HCT116 (cell line): ENCODE data around the gene CLEC17A. TPM values are rescaled to one million over a fixed set of nuclear protein-coding genes. Genes with fewer than 3 reads are reported as not detected.

Experiments
- ATAC-seq: fragments of 200-7000 bp; cut with Tn5 transposase; 2 replicates; pipeline ENCODE4 v1.9.1; 2020; ENCODE audit warnings: mild to moderate bottlenecking, moderate library complexity
- BruUV-seq: library from RNA; stranded (reverse); fragments of 400-500 nt; replicated peaks from 2 replicates; lab custom pipeline; 2021; lab: Mats Ljungman, UMichigan
- CTCF ChIA-PET: fragments of 300-600 bp; sonication (Branson Sonifier 250); formaldehyde crosslinking; loops from one replicate; lab custom pipeline; 2021; ENCODE audit warnings: antibody characterized with exemption; lab: Charles Lee
- POLR2A ChIA-PET: fragments of 300-600, 350-600 bp; sonication (Branson Sonifier 250); formaldehyde crosslinking; loops from one replicate; lab custom pipeline; 2021; ENCODE audit warnings: antibody characterized with exemption; lab: Charles Lee
- RAD21 ChIA-PET, 2 experiments: fragments of 300-600 bp; sonication (Branson Sonifier 250); formaldehyde crosslinking; loops; one replicate each; lab custom pipeline; 2023; ENCODE audit warnings: low total read pairs in 2 of 2; ENCODE audit not compliant: uncharacterized antibody in 2 of 2, unreplicated experiment in 2 of 2, low non-redundant PET in 1 of 2; lab: Charles Lee
- DNase-seq: peaks from one replicate; pipeline ENCODE4 v3.0.0-alpha.2; 2010; ENCODE audit warnings: low read depth, low spot score
- H2AFZ ChIP-seq: fragments of 200-600 bp; shearing (Covaris generic), sonication (generic); 2 replicates; pipeline ENCODE4 v1.6.1; 2017; ENCODE audit warnings: low read depth, mixed run types, mixed read lengths, antibody characterized with exemption, low read length; ENCODE audit not compliant: poor library complexity, severe bottlenecking
- H3K27ac ChIP-seq: 2 replicates; pipeline ENCODE4 v1.5.1; 2012; ENCODE audit warnings: low read depth, low read length
- H3K27me3 ChIP-seq: fragments of 200-600 bp; sonication (generic); 2 replicates; pipeline ENCODE4 v1.6.1; 2016; ENCODE audit warnings: mixed run types, low read length, mixed read lengths; ENCODE audit not compliant: insufficient read depth
- H3K36me3 ChIP-seq, 2 experiments: fragments of 200-500 bp in 1 of 2; fragments of 200-600 bp in 1 of 2; sonication (Bioruptor generic) in 1 of 2; sonication (generic) in 1 of 2; 2 replicates each; pipeline versions ENCODE4 v1.5.1 to v1.6.1; 2014 to 2016; ENCODE audit warnings: low read length in 2 of 2, inconsistent platforms in 1 of 2, mixed read lengths in 1 of 2, mixed run types in 1 of 2; ENCODE audit not compliant: insufficient read depth in 2 of 2, control insufficient read depth in 1 of 2
- H3K4me1 ChIP-seq, 2 experiments: fragments of 200-600 bp in 1 of 2; sonication (generic) in 1 of 2; 2 replicates each; pipeline versions ENCODE4 v1.5.1 to v1.6.1; 2012 to 2017; ENCODE audit warnings: low read length in 2 of 2, inconsistent platforms in 1 of 2, mild to moderate bottlenecking in 1 of 2, mixed read lengths in 1 of 2, mixed run types in 1 of 2, moderate library complexity in 1 of 2; ENCODE audit not compliant: insufficient read depth in 2 of 2, control insufficient read depth in 1 of 2
- H3K4me2 ChIP-seq: fragments of 200-600 bp; sonication (generic); 2 replicates; pipeline ENCODE4 v1.6.1; 2017; ENCODE audit warnings: mixed run types, low read length, mixed read lengths
- H3K4me3 ChIP-seq, 2 experiments: fragments of 200-600 bp in 1 of 2; sonication (generic) in 1 of 2; replicated peaks in 1 of 2; 2 replicates each; pipeline ENCODE4 v1.5.1; 2011 to 2016; ENCODE audit warnings: low read length in 2 of 2, control low read depth in 1 of 2, low read depth in 1 of 2, mild to moderate bottlenecking in 1 of 2, mixed read lengths in 1 of 2, mixed run types in 1 of 2
- H3K79me2 ChIP-seq: fragments of 200-600 bp; sonication (generic); 2 replicates; pipeline ENCODE4 v1.6.1; 2017; ENCODE audit warnings: mild to moderate bottlenecking, mixed run types, low read length, moderate library complexity, mixed read lengths; ENCODE audit not compliant: insufficient read depth
- H3K9ac ChIP-seq: fragments of 200-600 bp; sonication (generic); 2 replicates; pipeline ENCODE4 v1.6.1; 2016; ENCODE audit warnings: low read length, mixed read lengths
- H3K9me2 ChIP-seq: fragments of 200-600 bp; sonication (generic), shearing (Covaris generic); 2 replicates; pipeline ENCODE4 v1.6.1; 2017; ENCODE audit warnings: mixed run types, mild to moderate bottlenecking, moderate library complexity; ENCODE audit not compliant: insufficient read depth
- H3K9me3 ChIP-seq, 2 experiments: fragments of 200-500 bp in 1 of 2; fragments of 200-600 bp in 1 of 2; sonication (Bioruptor generic) in 1 of 2; sonication (generic) in 1 of 2; 2 replicates each; pipeline ENCODE4 v1.6.1; 2014 to 2017; ENCODE audit warnings: low read length in 2 of 2, mixed read lengths in 2 of 2, inconsistent platforms in 1 of 2, low read depth in 1 of 2, mild to moderate bottlenecking in 1 of 2, mixed run types in 1 of 2, moderate library complexity in 1 of 2; ENCODE audit not compliant: control insufficient read depth in 1 of 2, insufficient read depth in 1 of 2
- H4K20me1 ChIP-seq: fragments of 200-600 bp; sonication (generic), shearing (Covaris generic); 2 replicates; pipeline ENCODE4 v1.6.1; 2017; ENCODE audit warnings: mixed run types, mild to moderate bottlenecking, moderate library complexity; ENCODE audit not compliant: insufficient read depth
- CEBPB ChIP-seq: IDR thresholded peaks from 2 replicates; pipeline ENCODE4 v1.6.1; 2012; ENCODE audit warnings: low read depth
- EZH2 ChIP-seq: fragments of 200-600 bp; sonication (generic); IDR thresholded peaks from 2 replicates; pipeline ENCODE4 v1.6.1; 2017; ENCODE audit warnings: antibody characterized with exemption, mixed run types
- EZH2phosphoT487 ChIP-seq: fragments of 200-600 bp; IDR thresholded peaks from 2 replicates; pipeline ENCODE4 v1.6.1; 2018; ENCODE audit warnings: antibody characterized with exemption, borderline replicate concordance
- FOSL1 ChIP-seq: IDR thresholded peaks from 2 replicates; pipeline ENCODE4 v1.6.1; 2012; ENCODE audit warnings: low read depth
- JUND ChIP-seq: IDR thresholded peaks from 2 replicates; pipeline ENCODE4 v1.6.1; 2012
- POLR2A ChIP-seq: IDR thresholded peaks from 2 replicates; pipeline ENCODE4 v1.7.0; 2011; ENCODE audit warnings: borderline replicate concordance; ENCODE audit not compliant: insufficient read depth, insufficient read length; ENCODE audit errors: extremely low read depth
- RAD21 ChIP-seq: IDR thresholded peaks from 2 replicates; pipeline ENCODE4 v1.6.1; 2012; ENCODE audit warnings: low read depth, mild to moderate bottlenecking
- SP1 ChIP-seq: IDR thresholded peaks from 2 replicates; pipeline ENCODE4 v1.6.1; 2012; ENCODE audit warnings: low read depth
- SRF ChIP-seq: IDR thresholded peaks from 2 replicates; pipeline ENCODE4 v1.6.1; 2012; ENCODE audit warnings: low read depth
- ZBTB33 ChIP-seq: IDR thresholded peaks from 2 replicates; pipeline ENCODE4 v1.6.1; 2011; ENCODE audit warnings: mild to moderate bottlenecking, low read length, moderate library complexity; ENCODE audit not compliant: insufficient replicate concordance; ENCODE audit errors: extremely low read depth
- ZFX ChIP-seq: fragments of 450-650 bp; IDR thresholded peaks from 2 replicates; pipeline ENCODE4 v1.6.1; 2017
- ZNF274 ChIP-seq: fragments of 200-500 bp; sonication (Bioruptor generic); IDR thresholded peaks from 2 replicates; pipeline ENCODE4 v1.6.1; 2014; ENCODE audit warnings: mild to moderate bottlenecking, low read depth, low read length, inconsistent platforms
- intact Hi-C: fragments of 100-400 bp; cut with micrococcal nuclease; formaldehyde crosslinking; loops from 2 replicates; pipeline ENCODE4 v1.10.0; 2022
- total RNA-seq: library from RNA; stranded (reverse); gene quantifications from one replicate; pipeline ENCODE4 v1.2.1, GENCODE V29; 2021; ENCODE audit not compliant: unreplicated experiment

CLEC17A gene
- total RNA-seq, 1 experiment from 2014 or later, result not detected

- TF ChIP-seq ZNF274 (no peak), ZBTB33 (no peak), JUND (no peak), RAD21 (no peak), FOSL1 (no peak), EZH2 (no peak), ZFX (no peak), SP1 (no peak), POLR2A (no peak)
These were observed 56.8 kb downstream of the CLEC17A start (continued) for GRCh38 chr19:14639536-14640277.

GRCh38 chr19:14648506-14648905, 65.6 kb downstream of the CLEC17A start:
- intact Hi-C loops, result no loop called here
- no peak overlapping the region for H3K27ac ChIP-seq
- no peaks in the 10 kb centered on the region for H4K20me1 ChIP-seq
- POLR2A ChIA-PET, result no interaction called here
- H3K9ac ChIP-seq, result no peak overlapping the region
- H3K36me3 ChIP-seq, result no peaks in the 10 kb centered on the region
- H2AFZ ChIP-seq, result no peak overlapping the region
- H3K79me2 ChIP-seq, result no peaks in the 10 kb centered on the region
- H3K27me3 ChIP-seq, result peaks cover 6% of the 10 kb centered on the region; the same call in 1 of the 2 replicates
- TF ChIP-seq EZH2phosphoT487 (no peak), EZH2 (no peak), CEBPB (no peak), SRF (no peak), SP1 (no peak)
- RAD21 ChIA-PET, result no interaction called here
- no peak for DNase-seq
- ATAC-seq, result no peak
- BruUV-seq, result no TSS peak
- no peak overlapping the region for H3K4me2 ChIP-seq
- no peaks in the 10 kb centered on the region for H3K9me3 ChIP-seq
- H3K9me2 ChIP-seq, result no peaks in the 10 kb centered on the region
- CTCF ChIA-PET, result no interaction called here
- H3K4me3 ChIP-seq, result no peak overlapping the region
- no peaks in the 10 kb centered on the region for H3K4me1 ChIP-seq
